SK-N-SH treated with all-trans-retinoic acid at 6 μM for 48 hours (cell line): ENCODE measurements around the gene GALNT5.

ENCODE experiments used
- ATAC-seq: fragments of 200-7000 bp; cut with Tn5 transposase; 3 replicates; pipeline ENCODE4 v1.9.1; 2020; ENCODE audit warnings: mild to moderate bottlenecking, moderate library complexity
- ARNTL ChIP-seq: fragments of 450-650 bp; formaldehyde crosslinking; IDR thresholded peaks from 2 replicates; pipeline ENCODE4 v1.5.0; 2020; ENCODE audit warnings: low read depth, mild to moderate bottlenecking, moderate library complexity, borderline replicate concordance
- BACH2 ChIP-seq: fragments of 250-450 bp; sonication (Bioruptor Pico); IDR thresholded peaks from 2 replicates; pipeline ENCODE4 v1.9.0; 2021; ENCODE audit warnings: mild to moderate bottlenecking, borderline replicate concordance
- CSDC2 ChIP-seq: fragments of 250-450 bp; sonication (Bioruptor Pico); IDR thresholded peaks from 2 replicates; pipeline ENCODE4 v1.5.0; 2020; ENCODE audit warnings: mild to moderate bottlenecking, moderate library complexity
- ESRRG ChIP-seq: fragments of 250-450 bp; sonication (Bioruptor Pico); IDR thresholded peaks from 2 replicates; pipeline ENCODE4 v1.6.1; 2021; ENCODE audit warnings: mild to moderate bottlenecking
- GLIS3 ChIP-seq: fragments of 250-450 bp; sonication (Bioruptor Pico); IDR thresholded peaks from 2 replicates; pipeline ENCODE4 v1.5.0; 2020; ENCODE audit warnings: mild to moderate bottlenecking, moderate library complexity
- ISL1 ChIP-seq: fragments of 250-450 bp; sonication (Bioruptor Pico); IDR thresholded peaks from 2 replicates; pipeline ENCODE4 v2.1.2; 2022; ENCODE audit warnings: mild to moderate bottlenecking, moderate library complexity
- OSR1 ChIP-seq: fragments of 250-450 bp; sonication (Bioruptor Pico); IDR thresholded peaks from 2 replicates; pipeline ENCODE4 v1.8.0; 2022; ENCODE audit warnings: moderate library complexity, mild to moderate bottlenecking, inconsistent platforms
- PPARA ChIP-seq: fragments of 250-450 bp; sonication (Bioruptor Pico); IDR thresholded peaks from 2 replicates; pipeline ENCODE4 v1.5.0; 2020; ENCODE audit warnings: mild to moderate bottlenecking, borderline replicate concordance
- RARB ChIP-seq: fragments of 250-450 bp; sonication (Bioruptor Pico); IDR thresholded peaks from 2 replicates; pipeline ENCODE4 v1.8.0; 2021; ENCODE audit warnings: mild to moderate bottlenecking, moderate library complexity
- SNAI2 ChIP-seq: fragments of 250-450 bp; sonication (Bioruptor Pico); IDR thresholded peaks from 2 replicates; pipeline ENCODE4 v1.5.0; 2020; ENCODE audit warnings: mild to moderate bottlenecking, moderate library complexity
- TCF4 ChIP-seq: fragments of 250-450 bp; sonication (Bioruptor Pico); IDR thresholded peaks from 2 replicates; pipeline ENCODE4 v1.8.0; 2021; ENCODE audit warnings: mild to moderate bottlenecking, moderate library complexity, borderline replicate concordance
- TOX ChIP-seq: fragments of 250-450 bp; sonication (Bioruptor Pico); IDR thresholded peaks from 2 replicates; pipeline ENCODE4 v1.8.0; 2021; ENCODE audit warnings: mild to moderate bottlenecking, moderate library complexity, borderline replicate concordance
- ZC3H10 ChIP-seq: fragments of 250-450 bp; sonication (Bioruptor Pico); IDR thresholded peaks from 2 replicates; pipeline ENCODE4 v1.5.1; 2021; ENCODE audit warnings: mild to moderate bottlenecking, moderate library complexity
- ZFP3 ChIP-seq: fragments of 250-450 bp; sonication (Bioruptor Pico); IDR thresholded peaks from 2 replicates; pipeline ENCODE4 v1.5.0; 2020; ENCODE audit warnings: mild to moderate bottlenecking, moderate library complexity
- ZFP30 ChIP-seq: fragments of 450-650 bp; formaldehyde crosslinking; IDR thresholded peaks from 2 replicates; pipeline ENCODE4 v1.5.0; 2022; ENCODE audit warnings: mild to moderate bottlenecking, moderate library complexity
- ZNF70 ChIP-seq: fragments of 450-650 bp; formaldehyde crosslinking; IDR thresholded peaks from 2 replicates; pipeline ENCODE4 v1.5.0; 2020; ENCODE audit warnings: mild to moderate bottlenecking, moderate library complexity
- ZNF8 ChIP-seq: fragments of 450-650 bp; formaldehyde crosslinking; IDR thresholded peaks from 2 replicates; pipeline ENCODE4 v1.5.0; 2020; ENCODE audit warnings: mild to moderate bottlenecking, moderate library complexity
- TF ChIP-seq, protein P1 (sequence below): fragments of 250-450 bp; sonication (Bioruptor Pico); IDR thresholded peaks from 2 replicates; pipeline ENCODE4 v1.5.1; 2020; ENCODE audit warnings: low read depth, mild to moderate bottlenecking, moderate library complexity
- TF ChIP-seq, protein P2 (sequence below): fragments of 250-450 bp; sonication (Bioruptor Pico); IDR thresholded peaks from 2 replicates; pipeline ENCODE4 v1.8.0; 2020; ENCODE audit warnings: mild to moderate bottlenecking, moderate library complexity, borderline replicate concordance
- TF ChIP-seq, protein P3 (sequence below): fragments of 250-450 bp; sonication (Bioruptor Pico); IDR thresholded peaks from 2 replicates; pipeline ENCODE4 v1.5.1; 2021; ENCODE audit warnings: mild to moderate bottlenecking, moderate library complexity
- TF ChIP-seq, protein P4 (sequence below): fragments of 250-450 bp; sonication (Bioruptor Pico); IDR thresholded peaks from 2 replicates; pipeline ENCODE4 v1.8.0; 2021; ENCODE audit warnings: low read depth, mild to moderate bottlenecking, moderate library complexity, borderline replicate concordance
- TF ChIP-seq, protein P5 (sequence below): fragments of 250-450 bp; sonication (Bioruptor Pico); IDR thresholded peaks from 2 replicates; pipeline ENCODE4 v1.5.0; 2020; ENCODE audit warnings: mild to moderate bottlenecking, moderate library complexity

Gene GALNT5

DNA sequence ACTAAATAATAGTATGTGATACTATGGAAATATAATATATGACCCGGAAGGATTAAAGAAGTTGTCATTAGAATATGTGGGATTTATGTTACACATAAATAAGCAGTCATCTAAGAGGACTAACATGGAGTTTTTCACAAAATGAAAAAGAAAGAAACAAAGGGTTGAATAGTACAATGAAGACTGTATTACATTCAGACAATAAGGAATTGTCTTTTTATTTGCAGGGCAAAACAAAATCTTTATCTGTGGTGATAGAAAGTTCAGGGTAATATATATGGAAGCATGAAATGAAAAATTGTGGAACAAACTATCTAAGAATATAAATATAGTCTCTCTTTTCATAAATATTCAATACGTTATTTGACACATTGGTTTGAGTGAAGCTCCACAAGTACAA lies 62.3 kb downstream of the GALNT5 start (continued):
- TF ChIP-seq ESRRG (CRISPR knock-in tag) (no peak), GLIS3 (CRISPR knock-in tag) (no peak), OSR1 (CRISPR knock-in tag) (no peak), ZFP3 (no peak), ZC3H10 (CRISPR knock-in tag) (no peak)
- TF ChIP-seq, all 23 proteins: peak for 0

DNA sequence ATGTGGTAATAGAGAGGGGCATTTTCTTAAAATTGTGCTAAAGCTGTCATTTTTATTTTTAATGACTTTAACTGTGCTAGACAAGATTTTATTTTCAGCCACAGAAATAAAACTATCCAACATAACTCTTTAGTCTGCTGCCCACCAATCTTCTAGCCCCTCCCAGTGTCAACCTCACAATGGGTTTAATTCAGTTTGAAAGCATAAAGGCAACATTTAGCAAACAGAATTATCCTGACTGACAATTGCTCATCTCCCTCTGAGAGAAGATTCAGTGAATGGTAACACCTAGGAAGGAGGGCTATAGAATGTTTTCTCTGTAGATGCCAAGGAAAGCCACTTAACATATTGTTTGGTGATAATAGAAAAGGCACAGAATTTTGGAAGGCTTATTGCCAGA lies 62.9 kb downstream of the GALNT5 start:
- no peak for TF ChIP-seq BACH2 (CRISPR knock-in tag)
- TF ChIP-seq, protein P1, sequence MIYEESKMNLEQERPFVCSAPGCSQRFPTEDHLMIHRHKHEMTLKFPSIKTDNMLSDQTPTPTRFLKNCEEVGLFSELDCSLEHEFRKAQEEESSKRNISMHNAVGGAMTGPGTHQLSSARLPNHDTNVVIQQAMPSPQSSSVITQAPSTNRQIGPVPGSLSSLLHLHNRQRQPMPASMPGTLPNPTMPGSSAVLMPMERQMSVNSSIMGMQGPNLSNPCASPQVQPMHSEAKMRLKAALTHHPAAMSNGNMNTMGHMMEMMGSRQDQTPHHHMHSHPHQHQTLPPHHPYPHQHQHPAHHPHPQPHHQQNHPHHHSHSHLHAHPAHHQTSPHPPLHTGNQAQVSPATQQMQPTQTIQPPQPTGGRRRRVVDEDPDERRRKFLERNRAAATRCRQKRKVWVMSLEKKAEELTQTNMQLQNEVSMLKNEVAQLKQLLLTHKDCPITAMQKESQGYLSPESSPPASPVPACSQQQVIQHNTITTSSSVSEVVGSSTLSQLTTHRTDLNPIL (CRISPR knock-in tag), result no peak
- no peak for TF ChIP-seq OSR1 (CRISPR knock-in tag)
- TF ChIP-seq ZC3H10 (CRISPR knock-in tag), result no peak
- no peak for TF ChIP-seq GLIS3 (CRISPR knock-in tag)
- no peak for TF ChIP-seq CSDC2 (CRISPR knock-in tag)
- TF ChIP-seq, protein P2, sequence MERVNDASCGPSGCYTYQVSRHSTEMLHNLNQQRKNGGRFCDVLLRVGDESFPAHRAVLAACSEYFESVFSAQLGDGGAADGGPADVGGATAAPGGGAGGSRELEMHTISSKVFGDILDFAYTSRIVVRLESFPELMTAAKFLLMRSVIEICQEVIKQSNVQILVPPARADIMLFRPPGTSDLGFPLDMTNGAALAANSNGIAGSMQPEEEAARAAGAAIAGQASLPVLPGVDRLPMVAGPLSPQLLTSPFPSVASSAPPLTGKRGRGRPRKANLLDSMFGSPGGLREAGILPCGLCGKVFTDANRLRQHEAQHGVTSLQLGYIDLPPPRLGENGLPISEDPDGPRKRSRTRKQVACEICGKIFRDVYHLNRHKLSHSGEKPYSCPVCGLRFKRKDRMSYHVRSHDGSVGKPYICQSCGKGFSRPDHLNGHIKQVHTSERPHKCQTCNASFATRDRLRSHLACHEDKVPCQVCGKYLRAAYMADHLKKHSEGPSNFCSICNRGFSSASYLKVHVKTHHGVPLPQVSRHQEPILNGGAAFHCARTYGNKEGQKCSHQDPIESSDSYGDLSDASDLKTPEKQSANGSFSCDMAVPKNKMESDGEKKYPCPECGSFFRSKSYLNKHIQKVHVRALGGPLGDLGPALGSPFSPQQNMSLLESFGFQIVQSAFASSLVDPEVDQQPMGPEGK, result no peak
- no peak for TF ChIP-seq TCF4 (CRISPR knock-in tag)
- TF ChIP-seq ZNF70, result no peak
- no peak for TF ChIP-seq ARNTL
- TF ChIP-seq, protein P3, sequence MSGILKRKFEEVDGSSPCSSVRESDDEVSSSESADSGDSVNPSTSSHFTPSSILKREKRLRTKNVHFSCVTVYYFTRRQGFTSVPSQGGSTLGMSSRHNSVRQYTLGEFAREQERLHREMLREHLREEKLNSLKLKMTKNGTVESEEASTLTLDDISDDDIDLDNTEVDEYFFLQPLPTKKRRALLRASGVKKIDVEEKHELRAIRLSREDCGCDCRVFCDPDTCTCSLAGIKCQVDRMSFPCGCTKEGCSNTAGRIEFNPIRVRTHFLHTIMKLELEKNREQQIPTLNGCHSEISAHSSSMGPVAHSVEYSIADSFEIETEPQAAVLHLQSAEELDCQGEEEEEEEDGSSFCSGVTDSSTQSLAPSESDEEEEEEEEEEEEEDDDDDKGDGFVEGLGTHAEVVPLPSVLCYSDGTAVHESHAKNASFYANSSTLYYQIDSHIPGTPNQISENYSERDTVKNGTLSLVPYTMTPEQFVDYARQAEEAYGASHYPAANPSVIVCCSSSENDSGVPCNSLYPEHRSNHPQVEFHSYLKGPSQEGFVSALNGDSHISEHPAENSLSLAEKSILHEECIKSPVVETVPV (CRISPR knock-in tag), result no peak
- no peak for TF ChIP-seq PPARA (CRISPR knock-in tag)
- TF ChIP-seq ZFP30, result no peak
- no peak for TF ChIP-seq SNAI2
- TF ChIP-seq, protein P4, sequence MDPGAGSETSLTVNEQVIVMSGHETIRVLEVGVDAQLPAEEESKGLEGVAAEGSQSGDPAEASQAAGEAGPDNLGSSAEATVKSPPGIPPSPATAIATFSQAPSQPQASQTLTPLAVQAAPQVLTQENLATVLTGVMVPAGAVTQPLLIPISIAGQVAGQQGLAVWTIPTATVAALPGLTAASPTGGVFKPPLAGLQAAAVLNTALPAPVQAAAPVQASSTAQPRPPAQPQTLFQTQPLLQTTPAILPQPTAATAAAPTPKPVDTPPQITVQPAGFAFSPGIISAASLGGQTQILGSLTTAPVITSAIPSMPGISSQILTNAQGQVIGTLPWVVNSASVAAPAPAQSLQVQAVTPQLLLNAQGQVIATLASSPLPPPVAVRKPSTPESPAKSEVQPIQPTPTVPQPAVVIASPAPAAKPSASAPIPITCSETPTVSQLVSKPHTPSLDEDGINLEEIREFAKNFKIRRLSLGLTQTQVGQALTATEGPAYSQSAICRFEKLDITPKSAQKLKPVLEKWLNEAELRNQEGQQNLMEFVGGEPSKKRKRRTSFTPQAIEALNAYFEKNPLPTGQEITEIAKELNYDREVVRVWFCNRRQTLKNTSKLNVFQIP (CRISPR knock-in tag), result no peak
- TF ChIP-seq TOX, result no peak
- TF ChIP-seq ISL1 (CRISPR knock-in tag), result no peak
- TF ChIP-seq ESRRG (CRISPR knock-in tag), result no peak
- TF ChIP-seq, protein P5, sequence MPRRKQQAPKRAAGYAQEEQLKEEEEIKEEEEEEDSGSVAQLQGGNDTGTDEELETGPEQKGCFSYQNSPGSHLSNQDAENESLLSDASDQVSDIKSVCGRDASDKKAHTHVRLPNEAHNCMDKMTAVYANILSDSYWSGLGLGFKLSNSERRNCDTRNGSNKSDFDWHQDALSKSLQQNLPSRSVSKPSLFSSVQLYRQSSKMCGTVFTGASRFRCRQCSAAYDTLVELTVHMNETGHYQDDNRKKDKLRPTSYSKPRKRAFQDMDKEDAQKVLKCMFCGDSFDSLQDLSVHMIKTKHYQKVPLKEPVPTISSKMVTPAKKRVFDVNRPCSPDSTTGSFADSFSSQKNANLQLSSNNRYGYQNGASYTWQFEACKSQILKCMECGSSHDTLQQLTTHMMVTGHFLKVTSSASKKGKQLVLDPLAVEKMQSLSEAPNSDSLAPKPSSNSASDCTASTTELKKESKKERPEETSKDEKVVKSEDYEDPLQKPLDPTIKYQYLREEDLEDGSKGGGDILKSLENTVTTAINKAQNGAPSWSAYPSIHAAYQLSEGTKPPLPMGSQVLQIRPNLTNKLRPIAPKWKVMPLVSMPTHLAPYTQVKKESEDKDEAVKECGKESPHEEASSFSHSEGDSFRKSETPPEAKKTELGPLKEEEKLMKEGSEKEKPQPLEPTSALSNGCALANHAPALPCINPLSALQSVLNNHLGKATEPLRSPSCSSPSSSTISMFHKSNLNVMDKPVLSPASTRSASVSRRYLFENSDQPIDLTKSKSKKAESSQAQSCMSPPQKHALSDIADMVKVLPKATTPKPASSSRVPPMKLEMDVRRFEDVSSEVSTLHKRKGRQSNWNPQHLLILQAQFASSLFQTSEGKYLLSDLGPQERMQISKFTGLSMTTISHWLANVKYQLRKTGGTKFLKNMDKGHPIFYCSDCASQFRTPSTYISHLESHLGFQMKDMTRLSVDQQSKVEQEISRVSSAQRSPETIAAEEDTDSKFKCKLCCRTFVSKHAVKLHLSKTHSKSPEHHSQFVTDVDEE (CRISPR knock-in tag), result no peak
- TF ChIP-seq ZNF8 (CRISPR knock-in tag), result no peak
- TF ChIP-seq, all 23 proteins: peak for 0
- ATAC-seq, result no peak

DNA sequence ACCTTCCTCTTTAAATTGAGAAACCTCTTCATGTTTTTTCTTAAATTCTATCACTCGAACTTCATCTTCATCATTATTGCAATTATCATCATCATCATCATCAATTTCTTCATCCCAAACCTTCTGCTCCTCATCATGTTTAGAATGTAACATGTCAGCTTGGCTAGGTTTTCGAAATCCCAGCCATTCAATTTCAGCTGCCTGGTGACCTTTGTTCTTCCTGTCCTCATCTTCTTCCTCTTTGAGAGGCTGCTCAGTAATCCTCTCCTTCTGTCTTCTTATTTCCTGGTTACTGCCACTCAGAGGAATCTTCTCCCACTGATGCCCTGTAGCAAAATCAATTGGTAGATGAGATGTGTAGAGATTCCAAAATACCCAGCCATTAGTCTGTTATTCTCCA lies 64.0 kb downstream of the GALNT5 start:
- no peak for ATAC-seq
- TF ChIP-seq, protein P2, result no peak
- no peak for TF ChIP-seq ISL1 (CRISPR knock-in tag)
- TF ChIP-seq ESRRG (CRISPR knock-in tag), result no peak
- TF ChIP-seq, protein P3 (CRISPR knock-in tag), result no peak
- TF ChIP-seq GLIS3 (CRISPR knock-in tag), result no peak
- no peak for TF ChIP-seq ZFP30
- TF ChIP-seq SNAI2, result no peak
- TF ChIP-seq ZNF70, result no peak
- TF ChIP-seq ZC3H10 (CRISPR knock-in tag), result no peak
- no peak for TF ChIP-seq CSDC2 (CRISPR knock-in tag)
- TF ChIP-seq RARB (CRISPR knock-in tag), result no peak
- no peak for TF ChIP-seq OSR1 (CRISPR knock-in tag)
- TF ChIP-seq PPARA (CRISPR knock-in tag), result no peak
- no peak for TF ChIP-seq ZFP3
- TF ChIP-seq, protein P5 (CRISPR knock-in tag), result no peak
